GM06990 (cell line): ENCODE results near the gene PTPRA.
"Not testable (repeated sequence)": the region's sequence is repeated elsewhere in the genome, so short reads cannot be mapped to it uniquely, and the experiment has no call there.

Experiments
- DNase-seq: peaks from one replicate; pipeline ENCODE4 v3.0.0-alpha.2; 2011; ENCODE audit not compliant: insufficient read length; ENCODE audit errors: extremely low read depth
- H3K27me3 ChIP-seq: replicated peaks from 2 replicates; pipeline ENCODE4 v1.6.0; 2011; ENCODE audit warnings: low read length; ENCODE audit not compliant: control insufficient read depth, insufficient read depth
- H3K36me3 ChIP-seq: 2 replicates; pipeline ENCODE4 v1.5.1; 2011; ENCODE audit warnings: low read length; ENCODE audit not compliant: control insufficient read depth, insufficient read depth
- H3K4me3 ChIP-seq: replicated peaks from 2 replicates; pipeline ENCODE4 v1.5.1; 2011; ENCODE audit warnings: low read depth, mild to moderate bottlenecking, control low read depth, low read length
- CTCF ChIP-seq: IDR thresholded peaks from 2 replicates; pipeline ENCODE4 v1.5.1; 2011; ENCODE audit warnings: low read length, control low read depth, mild to moderate bottlenecking, inconsistent platforms; ENCODE audit not compliant: insufficient read depth, poor library complexity, severe bottlenecking

PTPRA gene

GRCh38 chr20:3010985-3011723, 137.9 kb downstream of the PTPRA start:
- no peak for DNase-seq
- Histone ChIP-seq H3K4me3 (no peak overlapping the region), H3K27me3 (no peaks in the 10 kb centered on the region), H3K36me3 (peaks cover 8% of the 10 kb centered on the region)
- no peak for TF ChIP-seq CTCF

GRCh38 chr20:3011752-3012151, 138.5 kb downstream of the PTPRA start:
- TF ChIP-seq CTCF, result no peak
- H3K36me3 ChIP-seq, result peaks cover 8% of the 10 kb centered on the region
- no peak overlapping the region for H3K4me3 ChIP-seq
- no peaks in the 10 kb centered on the region for H3K27me3 ChIP-seq
- DNase-seq, result no peak

- H3K4me3 ChIP-seq, result no peak overlapping the region
- no peak for TF ChIP-seq CTCF
- H3K36me3 ChIP-seq, result peaks cover 8% of the 10 kb centered on the region
- H3K27me3 ChIP-seq, result no peaks in the 10 kb centered on the region
- no peak for DNase-seq
Measured at GRCh38 chr20:3013771-3014170, 140.5 kb downstream of the PTPRA start.

- Histone ChIP-seq H3K4me3 (no peak overlapping the region), H3K27me3 (no peaks in the 10 kb centered on the region), H3K36me3 (peaks cover 7% of the 10 kb centered on the region)
- DNase-seq, result no peak
- TF ChIP-seq CTCF, result no peak
Measured at GRCh38 chr20:3014179-3014578, 140.9 kb downstream of the PTPRA start.

GRCh38 chr20:3014662-3015061, 141.4 kb downstream of the PTPRA start:
- DNase-seq, result no peak
- no peak for TF ChIP-seq CTCF
- Histone ChIP-seq H3K27me3 (no peaks in the 10 kb centered on the region), H3K36me3 (peaks cover 5% of the 10 kb centered on the region), H3K4me3 (no peak overlapping the region)

GRCh38 chr20:3015302-3015701, 142.0 kb downstream of the PTPRA start:
- not testable (repeated sequence) for H3K27me3 ChIP-seq, H3K36me3 ChIP-seq, DNase-seq

More at GRCh38 chr20:3015302-3015701, 142.0 kb downstream of the PTPRA start:
- H3K4me3 ChIP-seq, result not testable (repeated sequence)
